Fibroblast of mammary gland (primary cell): ENCODE data around the gene MAN2B1.
A peak's percentile ranks its signal among the peaks of the same experiment; 100 is the strongest.

ENCODE experiments used
- DNase-seq: peaks from one replicate; pipeline ENCODE4 v3.0.0-alpha.2; 2010; ENCODE audit warnings: low read depth
- H3K4me3 ChIP-seq: 2 replicates; pipeline ENCODE4 v1.5.1; 2011; ENCODE audit warnings: low read depth, mild to moderate bottlenecking, low read length, moderate library complexity; ENCODE audit not compliant: control insufficient read depth
- TF ChIP-seq, protein P1 (sequence below): conservative IDR thresholded peaks from 2 replicates; pipeline ENCODE4 v1.5.1; 2011; ENCODE audit warnings: low read depth, low read length, inconsistent platforms; ENCODE audit not compliant: control insufficient read depth, insufficient read depth

MAN2B1 gene

DNA sequence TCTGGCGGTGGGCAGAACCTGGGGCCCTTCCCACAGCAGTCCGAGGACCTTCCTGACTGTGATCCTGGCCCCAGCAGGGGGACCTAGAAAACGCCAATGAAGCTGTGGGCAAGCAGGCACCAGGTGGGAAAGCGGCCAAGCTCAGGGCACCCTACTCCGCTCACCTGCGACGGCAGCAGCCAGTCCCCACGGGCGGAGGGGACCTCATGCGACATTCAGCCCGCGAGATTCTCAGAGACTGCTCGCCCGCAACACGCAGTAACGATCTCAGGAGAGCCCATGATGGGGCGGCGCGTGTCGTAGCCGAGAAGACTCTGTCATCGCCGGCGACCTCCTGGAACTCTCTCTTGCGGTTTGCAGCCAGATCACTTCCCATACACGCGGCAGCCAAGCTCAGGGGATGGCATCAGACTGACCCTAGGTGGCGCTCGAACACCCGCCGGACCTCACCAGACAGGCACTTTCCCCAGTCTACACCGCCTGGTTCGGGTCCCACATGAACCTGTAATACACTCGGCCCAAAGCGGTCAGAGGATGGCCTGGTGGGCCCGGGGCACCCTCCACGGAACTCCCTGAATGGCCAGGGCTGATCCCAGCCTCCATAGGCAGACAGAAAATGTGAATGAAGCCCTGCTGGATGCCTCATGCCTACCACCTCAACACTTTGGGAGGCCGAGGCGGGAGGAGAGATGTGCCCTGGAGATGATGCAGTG lies 26.5 kb downstream of the MAN2B1 start:
- H3K4me3 ChIP-seq, result peak overlapping the region; percentile 13
- TF ChIP-seq, protein P1, sequence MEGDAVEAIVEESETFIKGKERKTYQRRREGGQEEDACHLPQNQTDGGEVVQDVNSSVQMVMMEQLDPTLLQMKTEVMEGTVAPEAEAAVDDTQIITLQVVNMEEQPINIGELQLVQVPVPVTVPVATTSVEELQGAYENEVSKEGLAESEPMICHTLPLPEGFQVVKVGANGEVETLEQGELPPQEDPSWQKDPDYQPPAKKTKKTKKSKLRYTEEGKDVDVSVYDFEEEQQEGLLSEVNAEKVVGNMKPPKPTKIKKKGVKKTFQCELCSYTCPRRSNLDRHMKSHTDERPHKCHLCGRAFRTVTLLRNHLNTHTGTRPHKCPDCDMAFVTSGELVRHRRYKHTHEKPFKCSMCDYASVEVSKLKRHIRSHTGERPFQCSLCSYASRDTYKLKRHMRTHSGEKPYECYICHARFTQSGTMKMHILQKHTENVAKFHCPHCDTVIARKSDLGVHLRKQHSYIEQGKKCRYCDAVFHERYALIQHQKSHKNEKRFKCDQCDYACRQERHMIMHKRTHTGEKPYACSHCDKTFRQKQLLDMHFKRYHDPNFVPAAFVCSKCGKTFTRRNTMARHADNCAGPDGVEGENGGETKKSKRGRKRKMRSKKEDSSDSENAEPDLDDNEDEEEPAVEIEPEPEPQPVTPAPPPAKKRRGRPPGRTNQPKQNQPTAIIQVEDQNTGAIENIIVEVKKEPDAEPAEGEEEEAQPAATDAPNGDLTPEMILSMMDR, result peak; percentile 68
- peak; percentile 81 for DNase-seq

DNA sequence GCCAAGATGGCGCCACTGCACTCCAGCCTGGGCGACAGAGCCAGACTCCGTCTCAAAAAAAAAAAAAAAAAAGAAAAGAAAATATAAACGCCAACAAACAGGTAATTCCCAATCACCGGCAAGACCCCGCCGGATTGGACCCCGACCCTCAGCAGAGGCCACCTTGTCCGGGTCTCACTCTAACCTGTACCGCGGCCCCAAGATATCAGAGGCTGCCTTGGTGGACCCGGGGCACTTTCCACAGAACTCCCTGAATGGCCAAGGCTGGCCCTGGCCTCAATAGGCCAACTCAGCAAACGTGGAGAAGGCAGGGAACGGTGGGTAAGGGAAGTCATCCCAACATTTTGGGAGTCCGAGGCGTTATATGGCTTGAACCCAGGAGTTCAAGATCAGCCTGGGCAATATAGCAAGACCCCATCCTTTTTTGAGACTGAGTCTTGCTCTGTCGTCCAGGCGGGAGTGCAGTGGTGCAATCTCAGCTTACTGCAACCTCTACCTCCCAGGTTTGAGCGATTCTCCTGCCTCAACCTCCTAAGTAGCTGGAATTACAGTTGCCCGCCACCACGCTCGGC lies 27.8 kb downstream of the MAN2B1 start:
- TF ChIP-seq, protein P1, result no peak
- no peak overlapping the region for H3K4me3 ChIP-seq
- no peak for DNase-seq

DNA sequence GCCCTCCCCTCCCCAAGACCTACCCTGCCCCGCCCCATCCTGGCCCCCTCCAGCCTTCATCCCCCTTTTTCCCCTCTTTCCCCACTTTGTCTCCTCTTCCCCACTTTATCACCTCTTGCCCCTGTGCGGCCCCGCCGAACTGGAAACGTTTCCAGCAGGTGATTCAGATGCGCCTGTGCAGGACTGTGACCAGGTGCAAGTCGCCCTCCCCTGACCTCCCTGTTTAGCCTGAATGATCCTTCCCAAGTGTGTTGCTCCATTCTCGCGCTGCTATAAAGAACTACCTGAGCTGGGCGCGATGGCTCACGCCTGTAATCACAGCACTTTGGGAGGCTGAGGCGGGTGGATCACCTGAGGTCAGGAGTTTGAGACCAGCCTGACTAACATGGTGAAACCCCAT lies 29.9 kb downstream of the MAN2B1 start:
- TF ChIP-seq, protein P1, result no peak

GRCh38 chr19:12629215-12629614 lies 37.3 kb downstream of the MAN2B1 start:
- no peak overlapping the region for H3K4me3 ChIP-seq
- DNase-seq, result no peak
- TF ChIP-seq, protein P1, result no peak

More for the DNA sequence above, 29.9 kb downstream of the MAN2B1 start:
- H3K4me3 ChIP-seq, result no peak overlapping the region
- DNase-seq, result no peak

DNA sequence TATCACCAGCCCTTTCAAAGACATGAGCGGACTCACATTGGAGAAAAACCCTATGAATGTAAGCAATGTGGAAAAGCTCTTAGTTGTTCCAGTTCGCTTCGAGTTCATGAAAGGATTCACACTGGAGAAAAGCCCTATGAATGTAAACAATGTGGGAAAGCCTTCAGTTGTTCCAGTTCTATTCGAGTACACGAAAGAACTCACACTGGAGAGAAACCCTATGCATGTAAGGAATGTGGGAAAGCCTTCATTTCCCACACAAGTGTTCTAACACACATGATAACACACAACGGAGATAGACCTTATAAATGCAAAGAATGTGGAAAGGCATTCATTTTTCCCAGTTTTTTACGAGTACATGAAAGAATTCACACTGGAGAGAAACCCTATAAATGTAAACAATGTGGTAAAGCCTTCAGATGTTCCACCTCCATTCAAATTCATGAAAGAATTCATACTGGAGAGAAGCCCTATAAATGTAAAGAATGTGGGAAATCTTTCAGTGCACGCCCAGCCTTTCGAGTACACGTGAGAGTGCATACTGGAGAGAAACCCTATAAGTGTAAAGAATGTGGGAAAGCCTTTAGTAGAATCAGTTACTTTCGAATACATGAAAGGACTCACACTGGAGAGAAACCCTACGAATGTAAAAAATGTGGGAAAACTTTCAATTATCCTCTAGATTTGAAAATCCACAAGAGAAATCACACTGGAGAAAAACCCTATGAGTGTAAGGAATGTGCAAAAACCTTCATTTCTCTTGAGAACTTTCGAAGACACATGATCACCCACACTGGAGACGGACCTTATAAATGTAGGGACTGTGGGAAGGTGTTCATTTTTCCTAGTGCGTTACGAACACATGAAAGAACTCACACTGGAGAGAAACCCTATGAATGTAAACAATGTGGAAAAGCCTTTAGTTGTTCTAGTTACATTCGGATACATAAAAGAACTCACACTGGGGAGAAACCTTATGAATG lies 38.2 kb downstream of the MAN2B1 start:
- DNase-seq, result peak; percentile 54
- TF ChIP-seq, protein P1, result no peak

DNA sequence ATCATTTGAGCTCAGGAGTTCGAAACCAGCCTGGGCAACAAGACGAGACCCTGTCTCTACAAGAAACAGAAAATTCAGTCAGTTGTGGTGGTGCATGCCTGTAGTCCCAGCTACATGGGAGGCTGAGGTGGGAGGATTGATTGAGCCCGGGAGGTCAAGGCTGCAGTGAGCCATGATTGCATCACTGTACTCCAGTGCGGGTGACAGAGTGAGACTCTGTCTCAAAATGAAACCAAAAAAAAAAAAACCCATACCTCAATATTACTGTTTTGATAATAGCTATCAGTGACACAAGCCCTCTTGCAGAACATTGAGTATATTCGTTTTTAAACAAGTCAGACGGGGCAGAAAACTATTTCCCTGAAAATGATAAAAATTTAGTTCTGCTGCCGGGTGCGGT lies 39.6 kb downstream of the MAN2B1 start:
- TF ChIP-seq, protein P1, result no peak
- DNase-seq, result no peak
- H3K4me3 ChIP-seq, result no peak overlapping the region

More for the DNA sequence above, 38.2 kb downstream of the MAN2B1 start:
- H3K4me3 ChIP-seq, result no peak overlapping the region
